Measurements from ENCODE around the gene GCGR.

GRCh38 chr17:81845881-81846742, 42.2 kb downstream of the GCGR start:
- TF ChIP-seq CTCF (IDR thresholded peaks at IDR 0.05) (no peak), EZH2phosphoT487 (IDR thresholded peaks at IDR 0.05) (no peak)
